B cell (primary cell): ENCODE data around the gene STIL.
"Not testable (repeated sequence)": the region's sequence is repeated elsewhere in the genome, so short reads cannot be mapped to it uniquely, and the experiment has no call there.

Experiments used
- EZH2 ChIP-seq: IDR thresholded peaks from 2 replicates; pipeline ENCODE4 v1.6.1; 2012; ENCODE audit warnings: borderline replicate concordance, low read depth, mild to moderate bottlenecking, moderate library complexity, low read length; ENCODE audit not compliant: insufficient read depth, poor library complexity, severe bottlenecking
- TF ChIP-seq, protein P1 (sequence below): fragments of 200-600 bp; IDR thresholded peaks from one replicate; pipeline ENCODE4 v1.8.0; 2022; ENCODE audit warnings: antibody characterized with exemption, mild to moderate bottlenecking

DNA sequence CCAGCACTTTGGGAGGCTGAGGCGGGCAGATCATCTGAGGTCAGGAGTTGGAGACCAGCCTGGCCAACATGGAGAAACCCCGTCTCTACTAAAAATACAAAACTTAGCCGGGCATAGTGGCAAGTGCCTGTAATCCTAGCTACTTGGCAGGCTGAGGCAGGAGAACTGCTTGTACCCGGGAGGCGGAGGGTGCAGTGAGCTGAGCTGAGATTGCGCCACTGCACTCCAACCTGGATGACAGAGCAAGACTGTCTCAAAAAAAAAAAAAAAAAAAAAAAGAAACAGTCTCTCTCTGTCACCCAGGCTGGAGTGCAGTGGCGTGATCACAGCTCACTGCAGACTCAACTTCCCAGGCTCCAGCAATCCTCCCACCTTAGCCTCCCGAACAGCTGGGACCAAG is 48.4 kb downstream of the STIL start:
- TF ChIP-seq, protein P1, sequence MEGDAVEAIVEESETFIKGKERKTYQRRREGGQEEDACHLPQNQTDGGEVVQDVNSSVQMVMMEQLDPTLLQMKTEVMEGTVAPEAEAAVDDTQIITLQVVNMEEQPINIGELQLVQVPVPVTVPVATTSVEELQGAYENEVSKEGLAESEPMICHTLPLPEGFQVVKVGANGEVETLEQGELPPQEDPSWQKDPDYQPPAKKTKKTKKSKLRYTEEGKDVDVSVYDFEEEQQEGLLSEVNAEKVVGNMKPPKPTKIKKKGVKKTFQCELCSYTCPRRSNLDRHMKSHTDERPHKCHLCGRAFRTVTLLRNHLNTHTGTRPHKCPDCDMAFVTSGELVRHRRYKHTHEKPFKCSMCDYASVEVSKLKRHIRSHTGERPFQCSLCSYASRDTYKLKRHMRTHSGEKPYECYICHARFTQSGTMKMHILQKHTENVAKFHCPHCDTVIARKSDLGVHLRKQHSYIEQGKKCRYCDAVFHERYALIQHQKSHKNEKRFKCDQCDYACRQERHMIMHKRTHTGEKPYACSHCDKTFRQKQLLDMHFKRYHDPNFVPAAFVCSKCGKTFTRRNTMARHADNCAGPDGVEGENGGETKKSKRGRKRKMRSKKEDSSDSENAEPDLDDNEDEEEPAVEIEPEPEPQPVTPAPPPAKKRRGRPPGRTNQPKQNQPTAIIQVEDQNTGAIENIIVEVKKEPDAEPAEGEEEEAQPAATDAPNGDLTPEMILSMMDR = not testable (repeated sequence)
- not testable (repeated sequence) for TF ChIP-seq EZH2
